AG04449 (cell line): ENCODE measurements around the gene MAGEA9.

Experiments used
- CTCF ChIA-PET: fragments of 350-600 bp; formaldehyde crosslinking; extraction: SDS; loops from one replicate; lab custom pipeline; 2021; ENCODE audit warnings: antibody characterized with exemption; lab: Yijun Ruan, JAX
- POLR2A ChIA-PET: fragments of 400-600, 350-600 bp; formaldehyde crosslinking; extraction: SDS; loops from one replicate; lab custom pipeline; 2020; ENCODE audit warnings: antibody characterized with exemption, inconsistent platforms; lab: Yijun Ruan, JAX
- DNase-seq: peaks from one replicate; pipeline ENCODE4 v3.0.0-alpha.2; 2010; ENCODE audit warnings: low read depth, low spot score
- H3K4me3 ChIP-seq: 2 replicates; pipeline ENCODE4 v1.5.1; 2011; ENCODE audit warnings: low read depth, mild to moderate bottlenecking, control low read depth, low read length
- CTCF ChIP-seq: IDR thresholded peaks from one replicate; pipeline ENCODE4 v1.5.1; 2011; ENCODE audit warnings: mild to moderate bottlenecking, moderate library complexity, low read length, control low read depth, inconsistent platforms; ENCODE audit not compliant: insufficient read depth; ENCODE audit errors: missing control alignments

Gene MAGEA9

GRCh38 chrX:149803458-149804062, 21.8 kb downstream of the MAGEA9 start:
- ChIA-PET POLR2A (no interaction called here), CTCF (no interaction called here)
- no peak for TF ChIP-seq CTCF
- H3K4me3 ChIP-seq: no peak overlapping the region
- DNase-seq: no peak

- ChIA-PET CTCF (no interaction called here), POLR2A (no interaction called here)
- DNase-seq: no peak
- H3K4me3 ChIP-seq: no peak overlapping the region
- TF ChIP-seq CTCF: no peak
Measured at GRCh38 chrX:149804102-149804501, 22.4 kb downstream of the MAGEA9 start.

- no peak for TF ChIP-seq CTCF
- CTCF ChIA-PET: no interaction called here
- POLR2A ChIA-PET: no interaction called here
- H3K4me3 ChIP-seq: no peak overlapping the region
- no peak for DNase-seq
Measured at GRCh38 chrX:149807747-149808458, 26.2 kb downstream of the MAGEA9 start.

- DNase-seq: no peak
- no peak overlapping the region for H3K4me3 ChIP-seq
- TF ChIP-seq CTCF: no peak
- POLR2A ChIA-PET: no interaction called here
- CTCF ChIA-PET: no interaction called here
Measured at GRCh38 chrX:149818652-149819051, 36.9 kb downstream of the MAGEA9 start.

- TF ChIP-seq CTCF: no peak
- ChIA-PET CTCF (no interaction called here), POLR2A (no interaction called here)
- no peak overlapping the region for H3K4me3 ChIP-seq
- no peak for DNase-seq
Measured at GRCh38 chrX:149819371-149819770, 37.6 kb downstream of the MAGEA9 start.

- POLR2A ChIA-PET: no interaction called here
- DNase-seq: no peak
- CTCF ChIA-PET: no interaction called here
- TF ChIP-seq CTCF: peak; percentile 36
- H3K4me3 ChIP-seq: no peak overlapping the region
Measured at GRCh38 chrX:149825424-149825823, 43.7 kb downstream of the MAGEA9 start.
